Common myeloid progenitor, CD34-positive (primary cell): Measurements from ENCODE around the gene GTF2A2.

Source experiments
- CTCF ChIA-PET: fragments of 350-600 bp; sonication (Branson Sonifier 250); formaldehyde crosslinking; loops from one replicate; lab custom pipeline; 2021; ENCODE audit warnings: antibody characterized with exemption; lab: Charles Lee
- POLR2A ChIA-PET: fragments of 350-600 bp; sonication (Branson Sonifier 250); formaldehyde crosslinking; loops from one replicate; lab custom pipeline; 2021; ENCODE audit warnings: antibody characterized with exemption; lab: Charles Lee
- DNase-seq, 3 donors: peaks; one replicate each; pipeline versions ENCODE4 v3.0.0 to v3.0.0-alpha.2; 2013
- H3K27ac ChIP-seq, 2 experiments: 1 replicate in 1 of 2; 2 replicates in 1 of 2; pipeline ENCODE4 v1.7.0; 2013; ENCODE audit warnings: inconsistent platforms in 2 of 2, low read length in 2 of 2, mild to moderate bottlenecking in 2 of 2, low read depth in 1 of 2, moderate library complexity in 1 of 2; ENCODE audit not compliant: severe bottlenecking in 2 of 2, insufficient read depth in 1 of 2, poor library complexity in 1 of 2
- H3K27me3 ChIP-seq, 5 experiments: replicated peaks in 2 of 5; 1 replicate in 3 of 5; 2 replicates in 2 of 5; pipeline versions ENCODE4 v1.6.1 to v1.7.0; 2013; ENCODE audit warnings: low read length in 4 of 5, mild to moderate bottlenecking in 2 of 5, moderate library complexity in 2 of 5, inconsistent platforms in 1 of 5; ENCODE audit not compliant: insufficient read depth in 5 of 5, control insufficient read depth in 4 of 5
- H3K36me3 ChIP-seq, 4 experiments: 1 replicate in 2 of 4; 2 replicates in 2 of 4; pipeline versions ENCODE4 v1.6.1 to v1.7.0; 2013; ENCODE audit warnings: low read length in 3 of 4, control low read depth in 1 of 4, mild to moderate bottlenecking in 1 of 4; ENCODE audit not compliant: control insufficient read depth in 4 of 4, insufficient read depth in 4 of 4
- H3K4me1 ChIP-seq, 4 experiments: 1 replicate in 3 of 4; 2 replicates in 1 of 4; pipeline versions ENCODE4 v1.6.1 to v1.7.1; 2013; ENCODE audit warnings: low read length in 3 of 4, mild to moderate bottlenecking in 3 of 4, control low read depth in 1 of 4, inconsistent platforms in 1 of 4, moderate library complexity in 1 of 4; ENCODE audit not compliant: control insufficient read depth in 4 of 4, insufficient read depth in 4 of 4; ENCODE audit errors: control extremely low read depth in 1 of 4
- H3K4me3 ChIP-seq, 7 experiments: 1 replicate in 4 of 7; 2 replicates in 3 of 7; pipeline versions ENCODE4 v1.5.1 to v1.7.0; 2013; ENCODE audit warnings: mild to moderate bottlenecking in 7 of 7, low read length in 6 of 7, moderate library complexity in 6 of 7, inconsistent platforms in 2 of 7, low read depth in 2 of 7, control low read depth in 1 of 7; ENCODE audit not compliant: insufficient read depth in 4 of 7, control insufficient read depth in 1 of 7; ENCODE audit errors: extremely low read depth in 1 of 7
- H3K9me3 ChIP-seq, 5 experiments: 1 replicate in 4 of 5; 2 replicates in 1 of 5; pipeline versions ENCODE4 v1.6.1 to v1.7.1; 2013; ENCODE audit warnings: low read length in 4 of 5, mild to moderate bottlenecking in 2 of 5, inconsistent platforms in 1 of 5, low read depth in 1 of 5, moderate library complexity in 1 of 5; ENCODE audit not compliant: control insufficient read depth in 4 of 5, insufficient read depth in 2 of 5; ENCODE audit errors: control extremely low read depth in 1 of 5
- WGBS: methylation state at CpG from one replicate; pipeline ENCODE4 v1.1.5; 2013; ENCODE audit not compliant: insufficient coverage; 5-methylcytosine and 5-hydroxymethylcytosine counted together

Gene GTF2A2

GRCh38 chr15:59687836-59688235, 30.5 kb upstream of the GTF2A2 start:
- Histone ChIP-seq H3K27ac (peak overlapping the region; percentile 97 to 99), H3K36me3 (peaks cover 0 to 6% (median 2%) of the 10 kb centered on the region in 4 experiments), H3K9me3 (no peaks in the 10 kb centered on the region), H3K4me3 (peak overlapping the region in 6 of 7 experiments; percentile 83 to 100 (median 94)), H3K27me3 (no peaks in the 10 kb centered on the region), H3K4me1 (peaks cover 36 to 64% (median 55%) of the 10 kb centered on the region in 4 experiments)
- 0% methylated on average over 3 of the region's 5 CpGs for WGBS
- DNase-seq = peak; percentile 74 to 90 (median 87)
- ChIA-PET CTCF (no interaction called here), POLR2A (interaction anchor here (0.6 to 1.1 kb wide), 3 partner anchors 28 to 755 kb away, joined by 3 to 4 read pairs (median 3); partner anchors contain the start of gene GTF2A2)

GRCh38 chr15:59686389-59686788, 29.1 kb upstream of the GTF2A2 start:
- Histone ChIP-seq H3K27ac (peak overlapping the region; percentile 71 to 99), H3K4me1 (peaks cover 36 to 72% (median 55%) of the 10 kb centered on the region in 4 experiments), H3K9me3 (no peaks in the 10 kb centered on the region), H3K36me3 (peaks cover 0 to 14% (median 6%) of the 10 kb centered on the region in 4 experiments), H3K27me3 (no peaks in the 10 kb centered on the region), H3K4me3 (peak overlapping the region in 6 of 7 experiments; percentile 12 to 100 (median 91))
- 31% methylated on average over 6 of the region's 7 CpGs for WGBS
- CTCF ChIA-PET = interaction anchor here (1.0 kb wide), 1 partner anchor 14 kb away, joined by 3 read pairs; no protein-coding TSS in a partner anchor
- peak; percentile 46 to 83 (median 78) for DNase-seq
- POLR2A ChIA-PET = no interaction called here

- Histone ChIP-seq H3K27ac (peak overlapping the region; percentile 71 to 99), H3K27me3 (no peaks in the 10 kb centered on the region), H3K4me3 (peak overlapping the region in 6 of 7 experiments; percentile 1 to 100 (median 91)), H3K36me3 (peaks cover 0 to 19% (median 11%) of the 10 kb centered on the region in 4 experiments), H3K9me3 (no peaks in the 10 kb centered on the region), H3K4me1 (peaks cover 36 to 71% (median 53%) of the 10 kb centered on the region in 4 experiments)
- WGBS = no CpG with 5 or more reads among the region's 1 CpG
- DNase-seq = peak; percentile 42 to 84 (median 70)
- ChIA-PET CTCF (interaction anchor here (1.0 kb wide), 2 partner anchors 14 to 26 kb away, joined by 3 read pairs; no protein-coding TSS in a partner anchor), POLR2A (interaction anchor here (0.7 kb wide), 1 partner anchor 1485 kb away, joined by 3 read pairs; no protein-coding TSS in a partner anchor)
These were observed 28.5 kb upstream of the GTF2A2 start for GRCh38 chr15:59685737-59686297.

- H3K9me3 ChIP-seq = no peaks in the 10 kb centered on the region
- DNase-seq = no peak
- WGBS = 100% methylated on average over 3 of the region's 5 CpGs
- H3K4me3 ChIP-seq = no peak overlapping the region
- no peaks in the 10 kb centered on the region for H3K27me3 ChIP-seq
- ChIA-PET POLR2A (interaction anchor here (0.6 kb wide), 1 partner anchor 24 kb away, joined by 4 read pairs; no protein-coding TSS in a partner anchor), CTCF (interaction anchor here (1.4 kb wide), 1 partner anchor 10 kb away, joined by 4 read pairs; no protein-coding TSS in a partner anchor)
- H3K27ac ChIP-seq = no peak overlapping the region
- peaks cover 20 to 68% (median 41%) of the 10 kb centered on the region in 4 experiments for H3K36me3 ChIP-seq
- H3K4me1 ChIP-seq = peaks cover 23 to 60% (median 28%) of the 10 kb centered on the region in 4 experiments
These were observed 23.6 kb upstream of the GTF2A2 start for GRCh38 chr15:59680870-59681269.

GRCh38 chr15:59680346-59680745, 23.0 kb upstream of the GTF2A2 start:
- ChIA-PET POLR2A (interaction anchor here (0.6 to 0.7 kb wide), 2 partner anchors 24 to 783 kb away, joined by 3 to 4 read pairs; no protein-coding TSS in a partner anchor), CTCF (interaction anchor here (1.4 kb wide), 1 partner anchor 10 kb away, joined by 4 read pairs; no protein-coding TSS in a partner anchor)
- H3K4me3 ChIP-seq = no peak overlapping the region
- no peaks in the 10 kb centered on the region for H3K27me3 ChIP-seq
- DNase-seq = no peak
- no peaks in the 10 kb centered on the region for H3K9me3 ChIP-seq
- peaks cover 18 to 54% (median 23%) of the 10 kb centered on the region in 4 experiments for H3K4me1 ChIP-seq
- WGBS = 100% methylated on average over 6 of the region's 6 CpGs
- peaks cover 22 to 73% (median 44%) of the 10 kb centered on the region in 4 experiments for H3K36me3 ChIP-seq
- peak overlapping the region in 1 of 2 experiments; percentile 12 for H3K27ac ChIP-seq

GRCh38 chr15:59678620-59679019, 21.3 kb upstream of the GTF2A2 start:
- peaks cover 4 to 37% (median 9%) of the 10 kb centered on the region in 4 experiments for H3K4me1 ChIP-seq
- no peaks in the 10 kb centered on the region for H3K9me3 ChIP-seq
- ChIA-PET CTCF (no interaction called here), POLR2A (no interaction called here)
- peak overlapping the region in 1 of 2 experiments; percentile 26 for H3K27ac ChIP-seq
- no peak for DNase-seq
- whole genome bisulfite sequencing = no CpG with 5 or more reads among the region's 1 CpG
- peaks cover 22 to 82% (median 50%) of the 10 kb centered on the region in 4 experiments for H3K36me3 ChIP-seq
- H3K27me3 ChIP-seq = no peaks in the 10 kb centered on the region
- H3K4me3 ChIP-seq = peak overlapping the region in 1 of 7 experiments; percentile 47
